Right renal pelvis (tissue), 4 donors: ENCODE data around the gene LMF1. TPM values are rescaled to one million over a fixed set of nuclear protein-coding genes. Genes with fewer than 3 reads are reported as not detected.
"Not testable (repeated sequence)": the region's sequence is repeated elsewhere in the genome, so short reads cannot be mapped to it uniquely, and the experiment has no call there.

Experiments
- DNase-seq, 4 donors: peaks; one replicate each; pipeline ENCODE4 v3.0.0-alpha.2; 2013; ENCODE audit warnings: low read depth in 4 of 4, low spot score in 3 of 4, missing footprints in 1 of 4
- polyA plus RNA-seq, 4 donors: library from polyadenylated mRNA; unstranded; fragments of 120-200 nt; gene quantifications; one replicate each; pipeline ENCODE4 v1.2.1, GENCODE V29; 2013; ENCODE audit not compliant: insufficient read length in 4 of 4

LMF1 gene
- polyA plus RNA-seq, 4 donors = 14.2 to 19.9 (median 16.9) TPM

DNA sequence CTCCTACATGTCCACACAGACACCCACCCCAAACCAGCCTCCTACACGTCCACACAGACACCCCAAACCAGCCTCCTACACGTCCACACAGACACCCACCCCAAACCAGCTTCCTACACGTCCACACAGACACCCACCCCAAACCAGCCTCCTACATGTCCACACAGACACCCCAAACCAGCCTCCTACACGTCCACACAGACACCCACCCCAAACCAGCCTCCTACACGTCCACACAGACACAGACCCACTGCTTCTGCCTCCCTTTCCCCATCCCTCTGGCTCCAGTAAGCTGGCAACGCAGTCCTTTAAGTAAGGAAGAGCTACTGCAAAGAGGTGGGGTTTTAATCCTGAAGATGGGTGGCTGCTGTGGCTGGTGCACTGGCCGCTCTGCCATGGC lies 17.0 kb downstream of the LMF1 start:
- DNase-seq = not testable (repeated sequence)

DNA sequence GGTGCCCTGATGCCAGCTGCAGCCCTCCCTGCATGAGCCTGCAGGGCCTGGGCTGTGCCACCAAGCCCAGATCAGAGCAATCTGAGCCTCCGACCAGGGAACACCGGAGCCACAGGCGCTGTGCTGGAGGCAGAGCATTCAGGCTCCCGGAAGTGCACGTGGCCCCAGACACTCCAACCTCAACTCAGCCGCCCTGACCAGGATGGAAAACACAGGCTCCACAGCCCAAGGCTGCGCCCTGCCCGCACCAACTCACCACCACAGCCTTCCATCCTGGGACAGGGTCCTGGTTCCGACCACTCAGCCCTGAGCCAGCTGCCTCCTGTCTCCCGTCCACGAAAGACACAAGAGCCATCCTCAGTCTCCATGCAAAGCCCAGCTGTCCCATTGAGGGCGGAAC lies 18.5 kb downstream of the LMF1 start:
- no peak for DNase-seq

DNA sequence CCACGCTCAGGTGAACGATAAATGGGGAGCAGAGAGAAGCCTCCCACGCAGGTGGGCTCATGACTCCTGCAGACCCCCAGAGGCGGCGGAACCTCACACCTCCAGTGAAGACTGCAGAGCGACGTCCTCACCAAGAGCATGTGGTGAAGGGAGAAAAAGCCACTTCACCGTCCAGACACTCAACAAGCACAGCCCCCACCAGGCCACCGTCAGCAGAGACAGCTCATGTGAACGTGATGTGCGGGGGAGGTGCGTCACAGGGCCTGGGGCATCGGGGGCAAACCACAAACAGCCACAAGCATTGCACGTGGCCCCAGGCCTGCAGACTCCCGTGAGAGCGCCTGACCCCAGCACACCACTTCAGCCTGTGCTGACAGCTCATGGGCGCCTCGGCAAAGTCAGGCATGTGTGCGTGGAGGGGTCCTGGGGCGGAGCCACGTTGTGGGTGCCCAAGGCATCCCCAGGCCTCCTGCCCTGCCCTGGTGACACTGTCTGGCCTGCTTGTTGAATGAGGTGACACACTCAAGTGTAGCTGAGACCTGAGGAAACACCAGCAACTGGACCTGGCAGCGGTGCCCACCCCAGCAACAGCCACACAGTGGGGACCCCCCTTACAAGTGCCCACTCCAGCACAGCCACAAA lies 19.0 kb downstream of the LMF1 start:
- DNase-seq = no peak

DNA sequence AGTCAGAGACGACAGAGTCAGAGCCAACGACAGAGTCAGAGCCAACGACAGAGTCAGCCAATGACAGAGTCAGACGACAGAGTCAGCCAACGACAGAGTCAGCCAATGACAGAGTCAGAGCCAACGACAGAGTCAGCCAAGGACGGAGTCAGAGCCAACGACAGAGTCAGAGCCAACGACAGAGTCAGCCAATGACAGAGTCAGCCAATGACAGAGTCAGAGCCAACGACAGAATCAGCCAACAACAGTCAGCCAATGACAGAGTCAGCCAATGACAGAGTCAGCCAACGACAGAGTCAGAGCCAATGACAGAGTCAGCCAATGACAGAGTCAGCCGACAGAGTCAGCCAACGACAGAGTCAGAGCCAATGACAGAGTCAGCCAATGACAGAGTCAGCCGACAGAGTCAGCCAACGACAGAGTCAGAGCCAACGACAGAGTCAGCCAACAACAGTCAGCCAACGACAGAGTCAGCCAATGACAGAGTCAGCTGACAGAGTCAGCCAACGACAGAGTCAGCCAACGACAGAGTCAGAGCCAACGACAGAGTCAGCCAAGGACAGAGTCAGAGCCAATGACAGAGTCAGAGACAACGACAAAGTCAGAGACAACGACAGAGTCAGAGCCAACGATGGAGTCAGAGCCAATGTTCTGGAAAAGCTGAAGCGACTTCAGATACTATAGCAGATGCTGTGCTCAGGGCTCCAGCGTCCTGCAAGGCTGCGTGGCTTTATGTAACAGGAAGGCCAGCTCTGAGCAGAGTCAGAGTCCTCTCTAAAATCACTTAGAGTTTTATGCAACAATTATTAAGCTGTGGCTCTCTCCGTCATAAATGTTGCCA lies 19.8 kb downstream of the LMF1 start:
- not testable (repeated sequence) for DNase-seq

DNA sequence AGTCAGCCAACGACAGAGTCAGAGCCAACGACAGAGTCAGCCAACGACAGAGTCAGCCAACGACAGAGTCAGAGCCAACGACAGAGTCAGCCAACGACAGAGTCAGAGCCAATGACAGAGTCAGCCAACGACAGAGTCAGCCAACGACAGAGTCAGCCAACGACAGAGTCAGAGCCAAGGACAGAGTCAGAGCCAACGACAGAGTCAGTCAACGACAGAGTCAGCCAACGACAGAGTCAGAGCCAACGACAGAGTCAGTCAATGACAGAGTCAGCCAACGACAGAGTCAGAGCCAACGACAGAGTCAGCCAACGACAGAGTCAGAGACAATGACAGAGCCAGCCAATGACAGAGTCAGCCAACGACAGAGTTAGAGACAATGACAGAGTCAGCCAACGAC lies 22.0 kb downstream of the LMF1 start:
- not testable (repeated sequence) for DNase-seq

DNA sequence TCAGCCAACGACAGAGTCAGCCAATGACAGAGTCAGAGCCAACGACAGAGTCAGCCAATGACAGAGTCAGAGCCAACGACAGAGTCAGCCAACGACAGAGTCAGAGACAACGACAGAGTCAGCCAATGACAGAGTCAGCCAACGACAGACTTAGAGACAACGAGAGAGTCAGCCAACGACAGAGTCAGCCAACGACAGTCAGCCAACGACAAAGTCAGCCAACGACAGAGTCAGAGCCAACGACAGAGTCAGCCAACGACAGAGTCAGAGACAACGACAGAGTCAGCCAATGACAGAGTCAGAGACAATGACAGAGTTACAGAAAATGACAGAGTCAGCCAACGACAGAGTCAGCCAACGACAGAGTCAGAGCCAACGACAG lies 22.9 kb downstream of the LMF1 start:
- DNase-seq = not testable (repeated sequence)

DNA sequence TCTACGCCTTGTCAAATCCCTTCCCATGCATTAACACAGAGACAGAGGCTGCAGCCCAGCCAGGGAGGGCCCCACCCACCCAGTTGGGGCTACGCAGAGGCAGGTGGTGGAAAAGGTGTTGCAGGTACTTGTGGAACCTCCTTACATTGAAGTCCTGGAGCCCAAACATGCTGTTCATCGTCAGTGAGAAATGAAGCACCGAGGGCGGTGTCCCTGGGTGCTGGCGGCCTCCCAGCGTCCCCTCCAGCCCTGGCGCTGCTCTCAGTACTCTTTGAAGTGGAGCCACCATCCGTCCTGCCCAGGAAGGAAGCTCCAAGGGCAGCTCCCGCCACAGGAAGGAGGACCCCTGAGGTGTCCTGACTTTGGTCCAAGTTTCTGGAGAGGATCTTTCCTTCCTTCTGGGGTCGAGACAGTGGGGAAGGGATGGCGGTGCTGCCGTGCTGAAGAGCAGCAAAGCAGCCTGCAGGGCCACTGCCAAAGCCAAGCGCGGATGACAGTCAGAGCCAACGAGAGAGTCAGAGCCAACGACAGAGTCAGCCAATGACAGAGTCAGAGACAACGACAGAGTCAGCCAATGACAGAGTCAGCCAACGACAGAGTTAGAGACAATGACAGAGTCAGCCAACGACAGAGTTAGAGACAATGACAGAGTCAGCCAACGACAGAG lies 23.4 kb downstream of the LMF1 start:
- DNase-seq = no peak

DNA sequence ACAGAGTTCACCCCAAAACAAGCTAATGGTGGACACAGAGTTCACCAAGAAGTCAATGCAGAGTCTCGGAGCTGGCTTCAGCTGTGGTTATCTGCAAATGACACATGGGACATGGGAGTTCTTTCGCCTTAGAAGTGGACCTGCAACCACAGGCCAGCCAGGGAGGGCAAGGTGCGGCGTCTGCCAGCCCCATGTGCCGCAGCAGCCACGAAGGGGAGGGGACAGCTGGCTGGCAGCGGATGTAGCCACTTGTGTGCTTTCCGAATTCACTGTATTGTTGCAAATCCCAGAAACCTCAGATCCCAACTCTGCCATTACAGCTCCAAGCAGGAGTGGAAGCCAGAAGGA lies 24.8 kb downstream of the LMF1 start:
- DNase-seq = no peak

DNA sequence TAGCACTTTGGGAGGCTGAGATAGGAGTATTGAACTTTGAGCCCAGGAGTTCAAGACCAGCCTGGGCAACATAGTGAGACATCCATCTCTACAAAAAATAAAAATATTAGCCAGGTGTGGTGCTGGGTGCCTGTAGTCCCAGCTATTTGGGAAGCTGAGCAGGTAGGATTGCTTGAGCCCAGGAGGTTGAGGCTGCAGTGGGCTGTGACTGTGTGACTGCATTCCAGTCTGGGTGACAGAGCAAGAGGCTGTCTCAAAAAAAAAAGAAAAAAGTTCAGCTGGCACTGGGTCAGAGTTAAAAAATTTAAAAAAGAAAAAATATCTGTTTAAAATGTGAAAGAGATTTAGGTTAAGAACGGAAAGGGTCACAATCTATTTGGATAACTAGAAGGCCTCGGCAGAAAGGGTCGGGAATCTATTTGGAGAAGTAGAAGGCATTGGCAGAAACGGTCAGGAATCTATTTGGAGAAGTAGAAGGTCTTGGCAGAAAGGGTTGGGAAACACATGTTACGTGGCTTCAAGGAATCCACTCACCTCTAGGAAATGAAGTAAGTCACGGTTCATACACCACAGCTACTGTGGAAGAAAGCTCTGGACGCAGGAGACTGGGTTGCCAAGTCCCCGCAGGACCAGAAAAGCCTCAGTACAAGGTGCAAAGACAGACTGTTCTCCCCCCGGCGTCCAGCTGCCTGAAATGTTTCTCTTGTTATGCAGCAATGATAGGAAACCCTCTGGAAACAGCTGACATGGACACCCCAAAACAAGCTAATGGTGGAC lies 25.3 kb downstream of the LMF1 start:
- no peak for DNase-seq

DNA sequence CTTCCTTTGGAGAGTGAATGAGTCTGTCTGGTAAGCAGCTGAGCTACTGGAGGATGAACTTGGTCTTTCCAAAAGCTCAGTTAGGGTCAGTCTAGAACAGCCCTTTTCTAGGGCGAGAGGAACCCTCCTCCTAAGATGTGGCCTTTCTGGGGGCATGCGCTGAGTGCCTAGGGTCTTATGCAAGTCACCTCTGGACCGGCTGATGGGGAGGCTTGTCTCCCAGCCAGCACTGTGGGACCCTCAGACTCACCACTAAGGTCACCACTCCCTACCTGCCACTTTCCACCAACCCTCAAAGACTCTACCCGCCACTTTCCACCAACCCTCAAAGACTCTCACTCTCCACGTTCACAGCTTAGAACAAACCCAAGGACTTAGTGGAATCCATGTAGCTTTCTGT lies 26.8 kb downstream of the LMF1 start:
- DNase-seq = no peak

DNA sequence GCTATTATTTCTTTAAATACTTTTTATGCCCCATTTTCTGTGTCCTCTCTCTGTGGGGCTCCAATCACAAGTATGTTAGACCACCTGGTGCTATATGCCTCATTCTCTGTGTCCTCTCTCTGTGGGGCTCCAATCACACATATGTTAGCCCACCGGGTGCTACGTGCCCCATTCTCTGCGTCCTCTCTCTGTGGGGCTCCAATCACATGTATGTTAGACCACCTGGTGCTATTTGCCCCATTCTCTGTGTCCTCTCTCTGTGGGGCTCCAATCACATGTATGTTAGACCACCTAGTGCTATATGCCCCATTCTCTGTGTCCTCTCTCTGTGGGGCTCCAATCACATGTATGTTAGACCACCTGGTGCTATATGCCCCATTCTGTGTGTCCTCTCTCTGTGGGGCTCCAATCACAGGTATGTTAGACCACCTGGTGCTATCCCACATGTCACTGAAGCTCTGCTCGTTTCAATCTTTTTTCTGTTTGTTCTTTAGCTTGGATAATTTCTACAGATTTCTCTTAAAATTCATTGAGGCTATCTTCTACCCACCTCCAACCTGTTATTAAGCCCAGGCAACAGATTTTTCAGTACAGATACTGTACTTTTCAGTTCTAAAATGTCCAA lies 28.2 kb downstream of the LMF1 start:
- no peak for DNase-seq

DNA sequence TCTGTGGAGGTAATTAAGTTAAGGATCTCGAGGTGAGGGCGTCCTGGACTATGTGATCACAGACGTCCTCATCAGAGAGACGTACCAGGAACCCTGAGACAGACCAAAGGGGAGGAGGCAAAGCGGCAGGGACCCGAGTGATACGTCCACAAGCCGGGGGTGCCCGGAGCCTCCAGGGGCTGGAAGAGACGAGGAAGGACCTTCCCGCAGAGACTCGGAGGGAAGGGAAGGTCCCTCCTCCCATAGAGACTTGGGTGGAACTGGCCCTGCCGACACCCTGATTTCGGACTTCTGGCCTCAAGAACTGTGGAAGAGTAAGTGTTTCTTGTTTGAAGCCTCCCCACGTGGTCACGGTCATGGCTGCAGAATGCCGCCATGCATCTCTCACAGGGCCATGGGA lies 30.8 kb downstream of the LMF1 start:
- DNase-seq = no peak

DNA sequence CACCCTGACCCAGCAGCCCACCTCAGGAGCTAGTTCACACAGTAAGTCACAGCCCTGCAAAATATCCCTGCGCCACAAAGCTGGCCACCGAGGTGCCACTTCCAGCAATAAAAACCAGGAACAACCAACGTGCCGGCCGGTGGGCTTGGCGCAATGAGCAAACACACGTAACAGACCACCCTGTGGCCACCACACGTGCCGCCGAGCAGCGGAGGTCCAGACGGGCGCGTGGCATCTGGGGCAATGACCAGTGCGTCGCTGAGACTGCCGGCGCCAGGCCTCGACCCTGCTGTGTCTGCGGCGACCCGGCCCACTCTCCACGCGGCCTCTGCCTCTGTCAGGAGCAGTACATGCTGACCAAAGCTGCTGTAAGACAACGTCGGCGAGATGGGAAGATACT lies 31.5 kb downstream of the LMF1 start:
- no peak for DNase-seq

DNA sequence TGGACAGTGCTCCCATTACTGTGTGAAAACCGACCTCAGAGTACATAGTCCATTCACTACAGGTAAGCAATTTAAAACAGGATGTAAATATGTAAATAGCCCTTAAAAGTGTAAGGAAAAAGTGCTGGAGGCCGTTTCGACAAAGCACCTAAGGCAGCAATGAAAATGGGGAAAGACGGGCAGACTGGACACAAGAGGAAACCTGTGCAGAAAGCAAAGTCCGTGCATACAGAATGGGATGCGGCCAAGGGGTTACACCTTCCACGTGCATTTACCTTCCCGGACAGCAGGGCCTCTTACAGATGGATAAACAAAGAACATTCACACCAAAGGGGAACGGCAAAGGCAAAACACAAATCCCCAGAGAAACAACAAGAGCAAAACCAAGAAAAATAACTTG lies 32.0 kb downstream of the LMF1 start:
- no peak for DNase-seq

DNA sequence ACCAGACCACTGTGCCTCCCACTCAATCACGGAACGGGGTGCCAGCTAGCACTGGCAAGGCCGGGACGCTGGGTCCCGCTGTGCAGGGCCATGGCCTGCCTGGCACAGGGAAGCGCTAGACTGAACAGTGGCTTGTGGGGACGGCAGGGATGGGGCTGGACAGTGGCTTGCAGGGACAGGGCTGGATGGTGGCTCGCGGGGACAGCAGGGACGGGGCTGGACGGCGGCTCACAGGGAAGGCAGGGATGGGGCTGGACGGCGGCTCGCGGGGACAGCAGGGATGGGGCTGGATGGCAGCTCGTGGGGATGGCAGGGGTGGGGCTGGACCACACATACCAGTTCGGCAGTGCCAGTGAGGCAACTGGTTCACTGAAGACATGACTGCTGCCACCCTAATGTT lies 32.6 kb downstream of the LMF1 start:
- DNase-seq = no peak

DNA sequence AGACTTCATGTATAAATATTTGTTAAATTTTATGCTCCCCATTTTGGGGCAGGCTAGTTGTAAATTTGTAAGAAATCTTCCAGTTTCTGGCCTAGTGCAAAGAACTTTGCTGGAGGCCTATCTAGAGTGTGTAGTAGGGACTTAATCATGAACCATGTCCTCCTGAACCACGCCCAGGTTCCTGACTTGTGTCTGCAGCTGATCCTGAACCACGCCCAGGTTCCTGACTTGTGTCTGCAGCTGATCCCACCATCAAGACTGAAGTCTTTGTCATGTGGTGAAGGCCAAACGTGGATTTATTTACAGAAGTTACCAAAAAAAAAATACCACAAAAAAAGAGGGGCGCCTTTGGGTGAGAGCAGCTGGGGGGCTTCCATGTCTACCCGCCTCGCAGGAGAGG lies 33.1 kb downstream of the LMF1 start:
- no peak for DNase-seq

DNA sequence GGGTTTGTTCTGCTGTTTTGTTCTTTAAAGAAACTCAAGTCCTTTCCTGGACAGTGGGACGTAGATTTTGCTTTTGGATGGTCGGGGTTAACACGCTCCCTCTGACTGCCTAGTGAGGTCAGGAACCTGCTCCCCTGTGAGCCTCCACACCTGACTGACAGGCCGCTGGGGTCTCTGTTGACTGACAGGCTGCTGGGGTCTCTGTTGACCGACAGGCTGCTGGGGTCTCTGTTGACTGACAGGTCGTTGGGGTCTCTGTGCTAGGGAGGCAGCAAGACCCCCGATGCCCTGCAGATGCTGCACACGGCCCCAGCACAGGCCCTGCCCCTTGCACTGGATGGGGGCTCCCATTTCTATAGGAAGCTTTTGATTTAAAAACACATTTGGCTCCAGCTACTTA lies 33.5 kb downstream of the LMF1 start:
- no peak for DNase-seq

DNA sequence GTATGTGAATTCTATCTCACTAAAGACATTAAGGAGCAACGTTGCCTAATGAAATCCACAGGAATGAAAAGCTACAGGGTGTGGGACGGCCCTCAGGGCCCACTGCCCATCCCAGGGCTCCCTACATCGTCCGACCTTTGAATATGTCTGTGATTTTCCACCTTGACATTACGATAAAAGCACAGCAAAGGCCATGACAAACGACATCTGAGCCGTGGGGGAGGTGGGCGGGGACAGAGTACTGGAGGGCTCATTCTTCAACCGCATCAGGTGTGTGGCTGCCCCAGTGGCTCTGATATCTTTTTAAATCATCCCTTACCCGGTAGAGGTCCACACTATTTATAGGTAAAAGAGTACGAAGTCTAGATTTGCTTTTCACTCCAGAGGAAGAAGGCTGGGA lies 35.1 kb downstream of the LMF1 start:
- DNase-seq = no peak

DNA sequence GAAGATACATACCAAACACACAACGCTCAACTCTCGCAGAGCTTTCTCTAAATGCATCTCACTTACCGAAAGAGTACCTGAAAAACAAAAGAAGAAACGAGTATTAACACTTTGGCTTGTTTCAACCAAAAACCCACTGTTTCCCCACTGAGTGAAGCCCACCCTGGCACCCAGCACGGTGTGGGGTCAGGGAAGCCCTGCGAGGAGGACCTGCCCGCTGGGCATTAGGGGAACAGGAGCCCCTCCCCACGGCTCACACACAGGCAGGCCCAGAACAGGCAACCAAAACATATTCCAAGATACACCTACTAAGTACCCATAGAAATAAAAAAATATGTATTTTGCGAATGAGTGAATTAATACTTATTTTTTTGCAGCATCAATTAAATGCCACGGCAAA lies 36.6 kb downstream of the LMF1 start:
- DNase-seq = no peak

DNA sequence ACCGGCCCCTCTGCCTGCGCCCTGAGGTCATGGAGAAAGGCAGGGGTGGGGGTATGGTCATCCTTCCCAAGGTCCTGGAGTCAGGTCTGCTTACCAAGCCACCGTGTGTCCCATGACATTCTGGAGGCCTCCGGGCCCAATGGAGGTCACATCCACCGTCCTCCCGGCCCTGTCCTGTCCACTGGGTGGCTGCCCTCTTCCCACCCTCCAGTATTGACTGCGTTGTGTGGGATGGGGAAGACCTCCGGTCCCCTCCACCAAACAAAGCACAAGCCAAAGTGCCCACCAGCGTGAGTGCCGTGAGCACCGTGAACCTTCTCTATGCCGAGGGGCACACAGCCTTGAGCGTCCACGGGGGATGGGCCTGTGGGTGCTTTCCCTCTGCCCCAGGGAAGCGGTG lies 37.2 kb downstream of the LMF1 start:
- DNase-seq = no peak

DNA sequence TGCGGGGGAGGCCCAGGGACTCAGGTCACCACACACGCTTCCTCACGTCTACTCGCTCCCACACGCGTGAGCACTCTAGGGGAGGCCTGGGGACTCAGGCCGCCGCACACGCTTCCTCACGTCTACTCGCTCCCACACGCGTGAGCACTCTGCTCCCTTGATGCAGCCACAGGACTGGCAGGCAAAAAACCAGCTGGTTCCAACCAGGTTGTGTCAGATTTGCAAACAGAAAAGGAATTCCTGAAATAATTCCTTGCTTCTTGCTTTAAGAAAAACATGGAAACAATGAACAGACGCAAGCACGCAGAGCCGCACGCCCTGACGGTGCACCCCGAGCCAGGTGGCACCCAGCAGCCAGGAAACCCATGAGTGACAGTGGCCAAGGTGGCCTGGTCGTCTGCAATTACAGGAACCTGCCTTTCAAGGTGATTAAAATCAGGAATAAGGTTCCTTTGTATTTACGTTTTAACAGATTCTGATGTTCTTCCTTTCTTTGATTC lies 37.9 kb downstream of the LMF1 start:
- DNase-seq = no peak
